T-helper 1 cell treated with Interleukin-12 subunit alpha and Interleukin-12 subunit beta and Interleukin-4 antibody, amounts not matched to agents 30 μg/mL and 1 μg/mL, for 36 hours (primary cell): ENCODE data around the gene CISTR.
"Not testable (repeated sequence)": the region's sequence is repeated elsewhere in the genome, so short reads cannot be mapped to it uniquely, and the experiment has no call there.

Experiments
- H3K27ac Mint-ChIP-seq: one replicate; pipeline ENCODE4 v1.8.0; 2021; ENCODE audit warnings: mild to moderate bottlenecking, mixed read lengths
- H3K27me3 Mint-ChIP-seq: one replicate; pipeline ENCODE4 v1.8.0; 2021; ENCODE audit warnings: low read depth, mixed read lengths
- H3K36me3 Mint-ChIP-seq: one replicate; pipeline ENCODE4 v1.8.0; 2021; ENCODE audit warnings: low read depth, mixed read lengths
- H3K4me1 Mint-ChIP-seq: one replicate; pipeline ENCODE4 v1.8.0; 2021; ENCODE audit warnings: low read depth, mixed read lengths
- H3K4me3 Mint-ChIP-seq: one replicate; pipeline ENCODE4 v1.8.0; 2021; ENCODE audit warnings: mild to moderate bottlenecking, moderate library complexity, mixed read lengths
- H3K9me3 Mint-ChIP-seq: one replicate; pipeline ENCODE4 v1.8.0; 2021; ENCODE audit warnings: mixed read lengths

Gene CISTR

GRCh38 chr12:53751336-53752191, at the start of gene CISTR:
Gene CISTR, minus strand, starts transcription at chr12:53751979.
- Mint-ChIP-seq H3K4me1 (peaks cover 25% of the 10 kb centered on the region), H3K36me3 (no peaks in the 10 kb centered on the region), H3K4me3 (peak within 1 kb of the TSS; percentile 17), H3K9me3 (no peaks in the 10 kb centered on the region), H3K27me3 (no peaks in the 10 kb centered on the region), H3K27ac (no peak within 1 kb of the TSS)

DNA sequence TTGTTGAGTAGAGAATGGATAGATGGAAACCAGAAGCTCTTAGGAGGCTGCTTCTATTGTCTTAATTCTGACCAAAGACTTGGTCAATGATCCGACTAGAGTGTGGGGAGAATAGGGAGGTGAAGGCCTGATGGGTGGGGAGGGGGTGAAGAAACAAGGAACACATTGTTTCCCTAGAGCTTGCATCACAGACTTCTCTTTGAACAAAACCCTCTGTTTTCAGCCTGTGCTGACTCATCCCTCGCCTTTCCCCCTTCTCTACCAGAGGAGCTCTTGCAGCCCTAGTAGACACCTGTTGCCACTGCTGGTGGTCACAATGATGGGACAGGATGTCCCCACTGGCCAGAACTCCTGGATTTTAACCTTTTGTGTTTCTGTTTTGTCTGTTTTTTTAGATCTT, 46.8 kb upstream of the CISTR start:
- Mint-ChIP-seq H3K4me3 (no peak overlapping the region), H3K27ac (no peak overlapping the region), H3K27me3 (peaks cover 30% of the 10 kb centered on the region), H3K4me1 (no peaks in the 10 kb centered on the region), H3K9me3 (no peaks in the 10 kb centered on the region), H3K36me3 (no peaks in the 10 kb centered on the region)

DNA sequence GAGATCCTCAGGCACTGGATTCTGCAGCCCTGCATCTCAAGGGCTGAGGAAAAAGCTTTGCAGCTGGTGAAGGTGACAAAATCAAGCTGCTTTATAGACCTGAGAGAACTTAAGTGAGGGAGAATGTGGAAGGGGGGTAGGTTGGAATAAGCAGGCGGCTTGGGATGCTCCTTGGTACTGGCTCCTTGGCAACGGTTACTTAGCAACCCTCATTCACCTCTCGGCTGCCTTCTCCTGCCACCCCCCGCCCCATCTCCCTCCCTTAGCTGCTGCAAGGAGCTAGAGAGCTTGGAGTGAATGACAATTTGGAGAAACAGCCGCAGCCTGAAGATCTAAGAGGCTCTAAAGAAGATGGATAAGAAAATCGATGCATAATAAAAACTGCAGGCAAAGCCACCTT, 44.1 kb upstream of the CISTR start:
- no peak overlapping the region for H3K27ac Mint-ChIP-seq
- H3K36me3 Mint-ChIP-seq = no peaks in the 10 kb centered on the region
- H3K27me3 Mint-ChIP-seq = peaks cover 21% of the 10 kb centered on the region
- H3K9me3 Mint-ChIP-seq = no peaks in the 10 kb centered on the region
- H3K4me1 Mint-ChIP-seq = no peaks in the 10 kb centered on the region
- H3K4me3 Mint-ChIP-seq = no peak overlapping the region

DNA sequence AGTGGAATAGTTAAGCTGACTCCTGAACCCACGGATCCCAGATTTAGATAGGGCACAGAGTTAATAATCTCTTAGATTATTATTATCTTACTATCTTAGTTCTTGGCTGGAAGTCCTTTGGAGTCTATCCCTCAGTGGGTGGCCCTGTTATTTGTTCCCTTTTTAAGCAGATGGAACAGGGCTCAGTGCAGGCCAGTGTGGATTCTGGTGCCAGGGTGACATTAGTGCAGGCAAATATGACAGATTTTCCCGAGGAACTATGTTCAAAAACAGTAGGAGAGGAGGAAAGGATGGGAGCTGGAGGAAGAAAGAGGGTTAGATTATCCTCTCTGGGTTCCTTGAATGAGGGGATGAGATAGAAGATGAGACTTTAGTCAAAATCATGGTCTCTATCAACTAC, 41.4 kb upstream of the CISTR start:
- H3K4me3 Mint-ChIP-seq = no peak overlapping the region
- peaks cover 12% of the 10 kb centered on the region for H3K27me3 Mint-ChIP-seq
- H3K36me3 Mint-ChIP-seq = no peaks in the 10 kb centered on the region
- no peaks in the 10 kb centered on the region for H3K4me1 Mint-ChIP-seq
- no peaks in the 10 kb centered on the region for H3K9me3 Mint-ChIP-seq
- H3K27ac Mint-ChIP-seq = no peak overlapping the region

- Mint-ChIP-seq H3K9me3 (no peaks in the 10 kb centered on the region), H3K27ac (no peak overlapping the region), H3K4me1 (no peaks in the 10 kb centered on the region), H3K4me3 (no peak overlapping the region), H3K36me3 (no peaks in the 10 kb centered on the region), H3K27me3 (peaks cover 10% of the 10 kb centered on the region)
These were observed 40.1 kb upstream of the CISTR start for GRCh38 chr12:53791735-53792326.

DNA sequence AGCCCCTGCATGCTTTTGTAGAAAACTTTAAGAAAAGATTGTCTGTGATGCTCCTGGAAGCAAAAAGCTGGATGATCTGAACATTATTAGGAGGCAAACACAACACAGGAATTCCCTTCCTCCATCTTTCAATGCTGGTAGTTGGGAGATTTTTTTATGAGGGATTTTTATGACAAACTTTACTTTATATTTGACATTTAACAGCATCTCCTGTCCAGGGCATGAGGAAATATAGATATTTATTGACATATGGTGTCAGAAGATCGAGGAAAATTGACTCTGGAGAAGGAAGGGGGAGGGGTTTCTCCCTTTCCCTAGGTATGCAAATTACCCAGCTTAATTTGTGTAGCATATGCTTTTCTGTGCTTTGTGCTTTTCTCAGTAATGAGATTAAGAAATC, 37.8 kb upstream of the CISTR start:
- H3K36me3 Mint-ChIP-seq = no peaks in the 10 kb centered on the region
- H3K27me3 Mint-ChIP-seq = peaks cover 15% of the 10 kb centered on the region
- H3K9me3 Mint-ChIP-seq = no peaks in the 10 kb centered on the region

DNA sequence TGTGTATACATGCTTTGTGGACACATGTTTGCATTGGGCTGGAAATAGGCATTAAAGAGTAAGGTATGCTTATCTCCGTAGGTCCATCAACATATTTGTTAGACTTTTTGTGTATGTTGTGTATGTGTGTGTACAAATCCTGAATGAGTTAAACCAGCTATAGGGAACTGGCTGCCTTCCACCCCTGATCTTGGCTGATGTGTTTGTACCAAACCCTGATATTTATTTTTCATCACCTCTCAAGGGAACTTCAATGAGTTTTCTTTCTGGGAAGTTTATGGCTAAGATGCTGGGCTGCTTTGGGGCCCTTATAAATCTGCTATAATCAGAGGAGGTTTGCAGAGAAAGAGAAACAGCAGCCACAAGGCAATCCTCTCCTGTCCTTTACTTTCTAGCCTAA, 37.1 kb upstream of the CISTR start:
- no peak overlapping the region for H3K4me3 Mint-ChIP-seq
- H3K36me3 Mint-ChIP-seq = no peaks in the 10 kb centered on the region
- no peaks in the 10 kb centered on the region for H3K4me1 Mint-ChIP-seq
- peaks cover 15% of the 10 kb centered on the region for H3K27me3 Mint-ChIP-seq
- H3K9me3 Mint-ChIP-seq = no peaks in the 10 kb centered on the region
- no peak overlapping the region for H3K27ac Mint-ChIP-seq

More for the DNA sequence above, 37.8 kb upstream of the CISTR start:
- no peak overlapping the region for H3K27ac Mint-ChIP-seq
- no peaks in the 10 kb centered on the region for H3K4me1 Mint-ChIP-seq
- H3K4me3 Mint-ChIP-seq = no peak overlapping the region

DNA sequence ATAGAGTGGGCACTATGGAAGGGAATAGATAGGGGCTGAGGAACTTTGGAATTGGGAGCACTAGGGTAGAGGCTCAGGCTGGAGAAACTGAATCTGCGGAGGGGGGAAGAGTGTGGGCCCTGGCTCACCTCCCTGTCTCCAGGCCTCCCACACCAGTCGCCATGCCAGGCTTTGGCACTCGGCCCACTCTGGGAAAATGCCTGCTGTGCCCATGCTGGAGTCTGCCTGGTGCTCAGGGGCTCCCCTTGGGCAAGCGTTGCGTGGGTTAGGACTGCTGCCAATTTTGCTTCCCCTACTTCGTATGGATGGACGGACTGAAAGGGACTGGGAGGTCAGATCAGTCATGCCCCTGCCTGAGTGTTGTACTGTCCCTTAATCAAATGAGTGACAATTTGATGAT, 34.6 kb upstream of the CISTR start:
- Mint-ChIP-seq H3K36me3 (no peaks in the 10 kb centered on the region), H3K4me1 (no peaks in the 10 kb centered on the region), H3K27ac (no peak overlapping the region), H3K9me3 (no peaks in the 10 kb centered on the region), H3K27me3 (peaks cover 31% of the 10 kb centered on the region), H3K4me3 (no peak overlapping the region)

- peaks cover 41% of the 10 kb centered on the region for H3K27me3 Mint-ChIP-seq
- H3K4me1 Mint-ChIP-seq = no peaks in the 10 kb centered on the region
- no peak overlapping the region for H3K27ac Mint-ChIP-seq
- no peak overlapping the region for H3K4me3 Mint-ChIP-seq
- no peaks in the 10 kb centered on the region for H3K36me3 Mint-ChIP-seq
- H3K9me3 Mint-ChIP-seq = no peaks in the 10 kb centered on the region
These were observed 33.4 kb upstream of the CISTR start for GRCh38 chr12:53785161-53785560.

GRCh38 chr12:53782093-53782703, 30.4 kb upstream of the CISTR start:
- H3K9me3 Mint-ChIP-seq = no peaks in the 10 kb centered on the region
- peaks cover 43% of the 10 kb centered on the region for H3K27me3 Mint-ChIP-seq
- H3K4me3 Mint-ChIP-seq = no peak overlapping the region
- H3K4me1 Mint-ChIP-seq = no peaks in the 10 kb centered on the region
- H3K27ac Mint-ChIP-seq = no peak overlapping the region
- no peaks in the 10 kb centered on the region for H3K36me3 Mint-ChIP-seq

- H3K27me3 Mint-ChIP-seq = peaks cover 48% of the 10 kb centered on the region
These were observed 29.5 kb upstream of the CISTR start for GRCh38 chr12:53781228-53781801.

DNA sequence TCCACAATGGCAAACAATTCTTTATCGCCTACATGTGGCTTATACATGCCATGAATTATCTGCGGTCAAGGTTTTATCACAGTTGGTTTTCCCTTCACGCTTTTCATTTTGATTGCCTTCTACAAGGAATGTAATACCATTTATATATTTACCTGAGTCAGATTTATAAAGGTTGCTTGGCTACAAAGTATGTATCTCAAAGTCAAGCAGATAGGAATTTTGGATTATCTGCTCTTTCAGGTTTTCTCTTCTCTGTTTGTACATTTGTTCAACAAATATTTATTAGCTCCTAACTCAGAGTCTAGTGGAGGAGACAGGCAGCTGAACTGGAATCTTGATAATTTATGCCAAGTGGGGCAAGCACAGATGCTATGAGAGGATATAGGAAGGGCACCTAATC, 28.5 kb upstream of the CISTR start:
- Mint-ChIP-seq H3K9me3 (no peaks in the 10 kb centered on the region), H3K4me1 (no peaks in the 10 kb centered on the region), H3K27me3 (peaks cover 51% of the 10 kb centered on the region), H3K36me3 (no peaks in the 10 kb centered on the region), H3K4me3 (no peak overlapping the region), H3K27ac (no peak overlapping the region)

More at GRCh38 chr12:53781228-53781801, 29.5 kb upstream of the CISTR start:
- Mint-ChIP-seq H3K9me3 (no peaks in the 10 kb centered on the region), H3K36me3 (no peaks in the 10 kb centered on the region), H3K27ac (no peak overlapping the region), H3K4me3 (no peak overlapping the region), H3K4me1 (no peaks in the 10 kb centered on the region)

- not testable (repeated sequence) for H3K9me3 Mint-ChIP-seq, H3K4me3 Mint-ChIP-seq, H3K4me1 Mint-ChIP-seq, H3K27ac Mint-ChIP-seq, H3K36me3 Mint-ChIP-seq
- H3K27me3 Mint-ChIP-seq = peaks cover 47% of the 10 kb centered on the region
These were observed 27.9 kb upstream of the CISTR start for GRCh38 chr12:53779679-53780078.

GRCh38 chr12:53777936-53778644, 26.3 kb upstream of the CISTR start:
- H3K4me1 Mint-ChIP-seq = no peaks in the 10 kb centered on the region
- peaks cover 51% of the 10 kb centered on the region for H3K27me3 Mint-ChIP-seq
- H3K9me3 Mint-ChIP-seq = no peaks in the 10 kb centered on the region
- no peak overlapping the region for H3K27ac Mint-ChIP-seq
- no peaks in the 10 kb centered on the region for H3K36me3 Mint-ChIP-seq
- no peak overlapping the region for H3K4me3 Mint-ChIP-seq
